ENCODE measurements around the gene FAN1. TPM values are rescaled to one million over a fixed set of nuclear protein-coding genes. Genes with fewer than 3 reads are reported as not detected.

Gene FAN1
- total RNA-seq, 1 experiment from 2014 or later = 28.2 TPM

- Histone ChIP-seq H2AK5ac (ENCODE audit: insufficient read length, low read length) (no peak overlapping the region), H4K20me1 (ENCODE audit: control insufficient read depth, insufficient read depth, insufficient read length) (no peaks in the 10 kb centered on the region), H3K56ac (ENCODE audit: insufficient read length, low read depth, low read length) (no peak overlapping the region), H4K8ac (replicated peaks; ENCODE audit: insufficient read length, low read depth, low read length) (no peak overlapping the region), H2AFZ (ENCODE audit: low read length) (no peak overlapping the region), H3K79me2 (ENCODE audit: insufficient read depth, low read length) (peaks cover 4% of the 10 kb centered on the region; the same call in 1 of the 2 replicates), H2BK20ac (ENCODE audit: low read depth, low read length, poor library complexity, severe bottlenecking) (no peak overlapping the region), H3K4ac (ENCODE audit: low read depth, low read length) (no peak overlapping the region), H3K9ac (ENCODE audit: extremely low read depth, insufficient read length, low read length) (no peak overlapping the region), H3K27ac (ENCODE audit: insufficient read length, low read depth, low read length) (no peak overlapping the region), H2BK15ac (ENCODE audit: low read depth, low read length) (no peak overlapping the region), H3K9me3 (ENCODE audit: control insufficient read depth, low read depth, low read length) (no peaks in the 10 kb centered on the region), H3K14ac (ENCODE audit: insufficient read depth, low read length) (no peak overlapping the region), H3K27me3 (ENCODE audit: insufficient read depth, low read length) (no peaks in the 10 kb centered on the region), H3K23me2 (ENCODE audit: insufficient read length, low read depth, low read length, poor library complexity, severe bottlenecking) (peaks cover 10% of the 10 kb centered on the region), H2BK120ac (ENCODE audit: low read depth, low read length, poor library complexity, severe bottlenecking) (no peak overlapping the region), H3K4me1 (ENCODE audit: insufficient read depth, low read length) (no peaks in the 10 kb centered on the region; the same call in 1 of the 2 replicates), H3K79me1 (ENCODE audit: insufficient read depth, low read depth, low read length, poor library complexity, severe bottlenecking) (no peaks in the 10 kb centered on the region), H3T11ph (ENCODE audit: low read length) (no peak overlapping the region), H2BK12ac (ENCODE audit: insufficient read length, low read depth, low read length) (no peak overlapping the region), H4K91ac (ENCODE audit: insufficient read length, low read depth, low read length) (no peak overlapping the region), H2BK5ac (ENCODE audit: insufficient read length, low read length) (no peak overlapping the region), H3K4me2 (ENCODE audit: insufficient read depth, insufficient read length, low read length) (no peak overlapping the region), H3K18ac (ENCODE audit: insufficient read length, low read depth, low read length) (no peak overlapping the region), H3K23ac (ENCODE audit: insufficient read length, low read depth, low read length) (no peak overlapping the region), H4K5ac (ENCODE audit: insufficient read length, low read depth, low read length) (no peak overlapping the region)
- peak overlapping the region; percentile 90 to 92 for H3K4me3 Mint-ChIP-seq
- H3K36me3 Mint-ChIP-seq (ENCODE audit: insufficient read depth in 1 of 3, low read depth in 3 of 3) = peaks cover 0 to 10% (median 8%) of the 10 kb centered on the region in 3 experiments; a peak in 3 of 7 replicates
- no peak for TF ChIP-seq CTCF (conservative IDR thresholded peaks at IDR 0.05)
- H3K4me1 Mint-ChIP-seq = peaks cover 19% of the 10 kb centered on the region in 2 experiments
- no peak for DNase-seq
- no peak overlapping the region for H3K27ac Mint-ChIP-seq
- no peaks in the 10 kb centered on the region for H3K9me3 Mint-ChIP-seq
- no peaks in the 10 kb centered on the region for H3K27me3 Mint-ChIP-seq (ENCODE audit: low read depth)
- no CpG with 5 or more reads among the region's 2 CpGs for WGBS (ENCODE audit: extremely low coverage, insufficient read length, low lambda C conversion rate)
Measured at GRCh38 chr15:30990036-30990435, 86.3 kb downstream of the FAN1 start.

Measured in H9 (cell line).